Embryonic facial prominence (tissue), 1 donor: ENCODE results near the gene NUP98.

Experiments used
- DNase-seq: peaks from one replicate; pipeline ENCODE4 v3.0.0-alpha.2; 2016; ENCODE audit errors: extremely low spot score

Gene NUP98

DNA sequence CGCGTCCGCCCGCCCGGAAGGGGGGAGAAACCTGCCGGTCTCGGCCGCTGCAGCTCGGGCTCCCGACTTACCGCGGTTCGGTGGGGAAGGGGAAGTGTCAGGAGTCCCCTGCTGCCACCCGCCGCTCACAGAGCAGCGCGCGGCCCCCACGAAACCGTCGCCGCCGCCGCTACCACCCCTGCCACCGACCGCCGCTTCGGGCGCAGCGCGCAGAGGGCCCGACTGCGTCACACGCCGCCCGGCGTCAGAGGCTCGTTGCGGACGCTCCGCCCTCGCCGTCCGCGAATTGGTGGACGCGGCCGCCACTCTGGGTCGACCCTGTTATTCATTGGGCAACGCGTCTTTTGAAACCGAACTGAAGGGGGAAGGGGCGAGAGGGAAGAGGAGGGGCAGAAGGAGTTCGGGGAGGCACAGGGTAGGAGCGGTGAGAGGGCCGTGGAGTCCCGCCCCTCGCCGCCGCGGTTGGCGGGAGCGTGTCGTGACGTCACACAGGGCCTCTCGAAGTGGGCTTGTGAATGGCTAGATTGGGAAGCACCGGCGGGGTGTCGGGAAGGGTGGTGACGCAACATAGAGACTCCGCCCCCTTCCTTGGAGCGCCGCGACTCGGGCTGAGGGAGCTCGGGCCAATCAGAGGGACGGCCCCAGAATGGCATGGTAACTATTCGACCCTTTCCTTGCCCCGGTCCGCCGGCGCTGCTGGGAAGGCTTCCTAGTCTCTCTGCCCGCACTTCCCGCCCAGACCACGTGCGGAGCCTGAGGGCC, at the start of gene NUP98:
TSS of gene NUP98 (minus strand) at position 226 of the 762 bp plus-strand sequence. CDS start 15,437 bp downstream, outside the sequence.
- DNase-seq = peak; percentile 100

DNA sequence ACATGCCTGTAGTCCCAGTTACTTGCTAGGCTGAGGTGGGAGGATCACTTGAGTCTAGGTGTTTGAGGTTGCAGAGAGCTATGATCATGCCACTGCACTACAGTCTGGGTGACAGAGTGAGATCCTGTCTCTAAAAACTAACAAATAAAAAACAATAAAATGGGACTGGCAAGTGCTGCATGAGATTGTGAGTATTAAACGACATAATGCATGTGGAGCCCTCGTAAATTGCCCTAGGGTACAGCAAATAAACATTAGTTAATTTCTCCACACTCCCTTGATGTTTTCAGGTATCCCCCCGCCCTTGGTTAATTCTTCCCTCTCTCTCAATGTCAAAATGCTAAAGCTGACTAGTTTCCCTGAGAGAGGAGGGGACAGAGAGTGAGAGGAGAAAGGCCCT, 48.3 kb upstream of the NUP98 start:
- DNase-seq = no peak

DNA sequence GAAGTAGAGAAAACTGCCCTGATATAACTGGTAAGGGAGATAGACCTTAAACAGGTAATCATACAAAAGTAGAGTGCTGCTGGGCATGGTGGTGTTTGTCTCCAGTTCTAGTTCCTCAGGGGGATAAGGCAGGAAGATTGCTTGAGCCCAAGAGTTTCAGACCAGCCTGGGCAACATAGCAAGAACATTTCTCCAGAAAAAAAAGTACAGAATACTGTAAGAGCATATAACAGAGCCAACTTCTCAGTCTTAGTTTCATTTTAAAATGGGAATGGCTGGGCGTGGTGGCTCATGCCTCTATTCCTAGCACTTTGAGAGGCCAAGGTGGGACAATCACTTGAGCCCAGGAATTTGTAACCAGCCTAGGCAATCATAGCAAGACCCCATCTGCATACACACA, 47.9 kb upstream of the NUP98 start:
- no peak for DNase-seq

DNA sequence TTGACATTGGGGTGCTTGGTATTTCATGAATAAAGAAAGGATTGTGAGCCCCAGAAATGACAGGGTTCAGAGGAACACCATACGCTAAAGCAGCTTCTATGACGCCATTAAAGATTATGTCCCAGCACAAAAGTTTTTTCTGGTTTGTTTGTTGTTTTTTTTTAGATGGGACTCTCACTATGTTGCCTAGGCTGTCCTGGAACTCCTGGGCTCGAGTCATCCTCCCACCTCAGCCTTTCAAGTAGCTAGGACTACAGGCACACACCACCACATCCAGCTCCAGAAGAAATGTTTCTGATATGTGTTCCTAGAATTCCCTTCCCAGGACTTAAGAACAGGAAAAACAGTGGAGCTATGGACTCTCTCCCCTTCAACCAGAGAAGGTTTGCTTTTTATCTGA, 46.0 kb upstream of the NUP98 start:
- DNase-seq = no peak

DNA sequence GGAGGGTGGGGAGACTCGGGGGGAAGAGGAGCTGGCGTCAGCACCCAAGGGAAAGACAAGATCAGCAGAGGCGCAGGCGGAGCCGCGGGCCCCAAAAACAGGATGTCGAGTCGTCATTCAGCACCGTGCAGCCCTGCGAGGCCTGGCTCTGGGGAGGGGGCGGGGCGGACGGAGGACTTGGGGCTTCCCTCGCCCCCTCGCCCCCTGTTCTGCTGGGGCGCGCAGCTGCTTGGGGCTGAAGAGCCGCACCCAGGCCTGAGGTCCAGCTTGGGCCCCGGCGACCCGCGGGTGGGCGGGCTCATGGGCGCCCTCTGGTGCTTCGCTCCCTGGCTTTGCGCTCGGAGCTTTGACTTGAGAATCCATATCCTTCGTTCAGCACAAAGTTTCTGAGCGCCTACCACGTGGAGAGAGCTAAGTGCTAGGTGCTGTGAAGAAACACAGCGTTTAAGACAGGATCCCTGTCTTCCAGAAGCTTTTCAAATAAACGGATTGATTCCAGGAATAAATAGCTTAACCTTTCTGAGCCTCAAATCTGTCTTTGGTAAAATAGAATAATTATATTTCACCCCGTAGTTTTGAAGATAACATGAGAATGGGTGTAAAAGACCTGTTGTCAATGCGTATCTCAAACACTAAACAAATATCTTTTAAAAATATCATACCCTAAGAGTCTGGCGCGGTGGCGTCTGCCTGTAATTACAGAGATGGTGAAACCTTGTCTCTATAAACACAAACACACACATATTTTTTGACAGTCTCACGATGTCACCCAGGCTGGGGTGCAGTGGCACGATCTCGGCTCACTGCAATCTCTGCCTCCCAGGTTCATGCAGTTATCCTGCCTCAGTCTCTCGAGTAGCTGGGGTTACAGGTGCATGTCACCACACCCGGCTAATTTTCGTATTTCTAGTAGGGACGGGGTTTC, 44.3 kb upstream of the NUP98 start:
- DNase-seq = no peak

DNA sequence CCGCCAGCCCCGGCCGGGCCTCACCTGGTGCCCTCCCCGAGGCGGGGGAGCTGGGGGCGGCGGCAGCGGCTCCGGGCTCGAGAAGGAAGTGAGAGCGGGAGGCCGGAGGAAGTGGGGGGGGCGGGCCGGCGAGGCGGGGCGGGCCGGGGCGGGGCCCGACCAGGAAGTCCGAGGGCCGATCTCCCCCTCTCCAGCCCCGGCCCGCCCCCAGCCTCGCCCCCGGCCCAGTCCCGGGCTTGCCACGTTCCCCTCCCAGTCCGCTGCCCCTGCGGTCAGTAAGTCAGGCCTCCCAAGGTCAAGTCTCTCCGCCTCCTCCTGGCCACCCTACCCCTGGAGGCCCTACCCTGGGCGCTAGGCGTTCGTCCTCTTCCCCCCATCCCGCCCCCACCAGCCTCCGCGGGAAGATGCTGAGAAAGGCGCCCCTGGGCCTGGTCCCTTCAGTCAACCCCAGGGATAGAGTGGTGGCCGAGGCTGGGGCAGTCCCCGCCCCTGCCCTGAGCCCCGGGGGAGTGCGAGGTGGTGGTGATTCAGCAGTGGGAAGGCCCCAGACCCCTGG, 43.6 kb upstream of the NUP98 start, which contains the start of gene RHOG:
TSS of gene RHOG (minus strand) at position 90 of the 556 bp plus-strand sequence. CDS start 12,821 bp downstream, outside the sequence.
- no peak for DNase-seq

DNA sequence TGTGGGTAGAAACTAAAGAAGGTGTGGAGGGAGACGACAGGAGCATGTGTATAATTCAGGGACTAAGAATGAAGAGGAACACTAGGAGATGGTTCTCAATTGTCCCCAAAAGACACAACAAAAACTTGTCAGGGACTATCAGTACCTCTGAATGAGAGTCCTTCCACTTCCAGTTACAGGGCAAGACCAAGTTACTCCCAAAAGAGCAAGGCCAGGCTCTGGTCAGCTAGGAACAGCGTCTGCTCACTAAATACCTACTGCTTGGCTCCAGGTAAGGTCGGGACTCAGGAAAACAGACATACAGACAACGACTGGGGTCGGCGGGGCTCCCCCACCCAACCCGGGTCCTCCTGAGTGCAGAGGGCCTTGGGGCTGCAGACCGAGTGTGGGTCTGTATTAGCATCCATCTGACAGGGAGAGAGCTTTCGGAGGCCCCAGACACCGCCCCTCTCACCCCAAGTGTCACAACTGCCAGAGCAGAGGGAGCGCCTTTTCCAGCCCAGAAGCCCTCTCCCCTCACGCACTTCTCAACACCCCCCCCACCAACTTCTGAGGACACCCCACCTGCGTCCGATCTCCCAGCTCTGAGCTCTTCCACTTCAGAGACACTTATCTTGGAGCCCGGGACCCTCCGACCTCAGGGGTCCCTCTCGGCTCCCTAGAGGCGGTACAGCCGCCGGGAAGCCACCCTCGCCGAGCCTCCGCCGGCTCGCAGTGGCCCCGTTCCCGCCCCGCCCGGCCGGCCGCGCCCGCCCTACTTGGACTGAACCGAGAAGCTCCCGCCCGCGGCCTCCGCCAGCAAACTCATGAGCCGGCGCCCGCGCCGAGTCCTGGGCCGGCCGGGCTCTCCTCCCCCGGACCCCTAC, 42.9 kb upstream of the NUP98 start:
- DNase-seq = no peak

DNA sequence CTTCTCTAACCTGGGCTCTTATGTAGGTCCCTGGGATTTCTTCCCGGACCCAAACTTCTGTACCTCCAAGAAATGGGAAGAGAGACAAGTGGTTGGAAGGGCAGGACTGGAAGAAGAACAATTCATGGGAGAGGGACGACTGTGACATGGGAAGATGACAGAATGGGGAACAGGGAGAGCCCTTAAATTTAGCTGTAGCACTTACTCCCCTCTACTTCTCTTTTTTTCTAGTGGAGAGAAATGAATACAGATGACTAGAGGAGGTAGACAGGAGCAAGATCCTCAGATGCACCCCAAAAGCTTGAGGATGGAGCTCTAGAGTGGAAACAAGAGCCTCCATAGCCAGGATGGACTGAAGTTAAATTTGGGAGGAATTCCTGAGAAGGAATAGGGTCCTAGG, 41.1 kb upstream of the NUP98 start:
- DNase-seq = no peak

DNA sequence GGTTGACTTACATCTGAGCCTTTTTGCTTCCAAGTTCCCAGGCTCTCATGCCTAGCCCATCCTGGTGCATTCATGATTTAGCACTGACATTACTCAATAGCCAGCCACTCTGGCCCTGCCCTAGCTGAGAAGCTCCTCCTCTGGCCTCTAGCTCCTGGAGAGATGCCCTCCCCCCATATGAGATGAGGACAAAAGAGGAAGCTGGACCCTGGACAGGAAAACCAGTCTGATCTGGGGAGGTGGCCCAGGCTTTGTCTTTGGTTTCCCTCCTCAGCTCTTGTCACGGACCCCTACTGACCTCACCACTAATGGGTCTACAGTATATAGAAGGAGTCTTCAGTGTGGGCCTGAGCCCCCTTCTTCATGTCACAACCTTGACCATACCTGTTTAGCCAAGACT, 40.4 kb upstream of the NUP98 start:
- no peak for DNase-seq

DNA sequence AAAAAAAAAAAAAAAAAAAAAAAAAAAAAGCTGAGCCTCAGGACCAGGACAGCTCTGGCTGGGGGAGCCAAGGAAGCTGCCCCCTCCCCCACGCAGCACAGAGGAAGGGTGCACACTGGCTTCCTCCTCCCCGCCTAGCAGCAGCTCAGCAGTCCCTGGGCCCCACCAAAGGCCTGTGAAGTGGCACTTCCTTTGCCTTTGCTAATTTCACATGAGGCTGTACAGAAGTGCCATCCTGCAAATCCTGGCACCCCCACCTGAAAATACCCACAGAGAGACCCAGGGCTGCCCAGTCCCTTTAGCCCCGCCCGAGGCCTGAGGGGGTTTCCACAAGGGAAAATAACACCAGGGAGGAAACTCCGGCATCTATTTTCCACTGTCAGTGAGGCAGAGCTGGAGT, 39.5 kb upstream of the NUP98 start:
- no peak for DNase-seq

DNA sequence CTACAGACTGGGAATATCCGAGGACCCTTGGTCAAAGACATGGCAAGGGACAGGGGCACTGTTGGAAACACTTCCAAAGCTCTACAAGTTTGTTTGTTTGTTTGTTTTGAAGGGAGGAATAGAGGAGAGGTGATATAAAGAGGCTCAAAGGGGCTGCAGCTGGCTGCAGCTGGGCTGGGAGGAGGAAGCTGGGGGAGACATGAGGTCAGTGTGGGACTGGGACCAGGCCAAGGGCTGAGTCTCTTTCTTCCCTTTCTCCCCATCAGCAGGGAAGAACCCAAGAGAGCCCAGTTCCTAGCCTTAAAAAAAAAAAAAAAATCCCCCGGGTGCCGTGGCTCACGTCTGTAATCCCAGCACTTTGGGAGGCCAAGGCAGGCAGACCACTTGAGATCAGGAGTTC, 38.4 kb upstream of the NUP98 start:
- DNase-seq = no peak

DNA sequence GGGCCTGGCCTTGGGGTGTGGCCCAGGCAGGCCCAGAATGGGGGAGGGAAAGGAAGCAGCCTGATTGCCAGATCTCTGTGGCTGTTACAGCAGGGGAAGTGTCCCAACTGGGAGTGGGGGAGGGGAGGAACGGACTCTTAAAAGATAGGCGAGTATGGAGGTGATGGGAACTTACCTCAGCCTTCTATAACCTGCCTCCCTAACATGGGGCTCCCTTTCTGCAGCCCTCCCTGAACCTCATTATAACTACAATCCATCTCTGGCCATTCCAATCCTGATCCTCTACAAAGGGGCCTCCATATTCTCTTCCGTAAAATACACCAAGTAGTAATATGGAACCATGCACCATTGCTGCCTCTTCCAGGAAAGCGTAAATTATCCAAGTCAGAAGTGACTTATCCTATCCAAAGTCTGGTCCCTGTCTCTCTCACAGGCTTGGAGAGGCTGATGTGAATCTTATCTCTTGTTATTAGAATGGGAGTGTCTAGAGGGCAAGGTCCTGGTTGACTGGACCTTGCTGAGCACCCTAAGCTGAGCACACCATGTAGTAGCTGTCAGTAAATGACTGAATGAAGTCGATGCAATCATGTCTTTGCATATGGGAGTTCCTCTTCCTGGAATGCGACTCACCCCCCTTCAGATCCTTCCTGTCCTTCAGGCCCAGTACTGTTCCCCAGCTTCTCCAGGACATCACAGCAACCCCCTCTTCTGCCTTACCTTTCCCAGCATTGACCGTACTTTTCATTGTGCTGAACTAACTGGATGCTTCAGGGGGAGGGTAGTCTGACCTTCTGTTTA, 37.5 kb upstream of the NUP98 start:
- DNase-seq = no peak

DNA sequence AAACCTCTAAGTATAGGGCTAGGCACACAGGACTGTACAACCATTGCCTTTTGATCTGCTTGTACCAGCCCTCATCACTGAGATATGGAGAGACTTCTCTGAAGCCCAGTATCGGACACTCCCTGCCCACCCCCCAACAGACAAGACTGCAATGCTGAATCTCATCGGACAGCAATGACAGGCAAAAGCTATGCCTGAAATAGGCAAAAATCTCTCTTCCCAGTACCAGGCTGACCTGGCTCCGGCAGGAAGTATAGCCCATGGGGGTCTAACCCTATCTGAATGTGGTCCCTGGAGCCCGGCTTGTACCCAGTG, 37.0 kb upstream of the NUP98 start:
- DNase-seq = no peak

DNA sequence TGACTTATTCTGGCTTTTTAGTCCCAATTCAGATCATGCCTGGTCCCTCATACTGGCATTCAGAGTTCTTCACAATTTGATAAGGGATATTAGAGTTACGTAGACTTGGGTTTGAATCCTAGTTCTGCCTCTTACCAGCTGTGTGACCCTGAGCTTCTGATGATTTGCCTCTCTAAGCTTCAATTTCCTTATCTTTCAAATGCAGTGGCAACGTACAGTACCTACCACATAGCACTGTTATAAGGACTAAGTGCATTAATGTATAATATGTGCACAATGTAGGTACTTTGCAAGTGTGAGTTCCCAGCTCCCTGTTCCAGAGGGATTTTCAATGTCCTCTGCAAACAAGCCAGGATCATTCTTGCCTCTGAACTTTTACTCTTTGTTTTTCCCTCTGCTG, 36.1 kb upstream of the NUP98 start:
- no peak for DNase-seq

DNA sequence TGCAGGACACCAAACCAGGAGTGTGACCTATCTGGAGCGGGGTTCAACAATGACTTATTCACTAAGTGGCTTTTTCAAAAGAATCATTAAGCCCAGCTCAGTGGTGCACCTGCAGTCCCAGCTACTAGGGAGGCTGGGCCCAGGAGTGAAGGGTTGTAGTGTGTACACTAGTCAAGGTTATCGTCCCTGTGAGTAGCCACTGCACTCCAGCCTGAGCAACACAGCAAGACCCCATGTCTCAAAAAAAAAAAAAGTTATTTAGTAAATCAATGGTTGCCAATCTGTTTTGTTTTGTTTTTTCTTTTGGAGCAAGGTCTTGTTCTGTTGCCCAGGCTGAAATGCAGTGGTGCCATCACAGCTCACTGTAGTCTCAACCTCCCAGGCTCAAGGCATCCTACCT, 35.5 kb upstream of the NUP98 start:
- DNase-seq = no peak

DNA sequence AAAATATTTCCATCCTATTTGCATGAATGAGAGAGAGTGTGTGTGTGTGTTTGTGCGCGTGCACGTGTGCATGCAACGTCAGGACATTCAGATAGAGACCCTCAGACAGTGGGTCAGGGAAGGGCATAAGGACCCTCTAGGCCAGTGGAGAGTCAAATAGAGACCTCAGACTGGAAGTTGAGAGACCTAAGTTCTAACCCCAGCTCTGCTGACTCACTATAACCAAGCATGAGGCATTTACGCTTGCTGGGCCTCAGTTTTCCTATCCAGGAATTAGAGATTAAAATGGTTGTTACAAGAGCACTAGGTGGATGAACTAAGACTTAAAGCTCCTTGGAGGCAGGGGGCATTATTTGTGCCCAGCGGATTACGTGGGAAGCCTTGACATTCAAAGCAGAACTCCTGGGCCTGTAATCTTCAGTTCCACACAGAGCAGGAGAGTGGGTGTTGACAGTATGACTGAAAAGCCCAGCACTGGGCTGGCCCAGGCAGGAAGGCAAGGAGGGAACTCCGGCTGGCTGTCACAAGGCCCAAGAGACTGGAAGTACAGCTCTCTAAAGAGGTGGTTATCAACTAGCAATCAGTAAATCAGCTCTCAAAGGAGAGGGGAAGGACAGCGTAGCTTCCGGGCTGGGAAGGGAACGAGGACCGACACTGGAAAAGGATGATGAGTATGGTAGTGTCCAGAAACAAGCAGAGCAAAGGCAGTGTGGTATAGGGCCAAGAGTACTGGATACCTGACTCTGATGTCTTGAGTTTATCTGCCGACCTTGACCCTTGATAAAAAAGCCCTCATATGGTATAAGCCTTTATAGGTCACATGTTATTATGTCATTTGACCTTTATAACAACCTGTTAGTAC, 34.3 kb upstream of the NUP98 start:
- no peak for DNase-seq

DNA sequence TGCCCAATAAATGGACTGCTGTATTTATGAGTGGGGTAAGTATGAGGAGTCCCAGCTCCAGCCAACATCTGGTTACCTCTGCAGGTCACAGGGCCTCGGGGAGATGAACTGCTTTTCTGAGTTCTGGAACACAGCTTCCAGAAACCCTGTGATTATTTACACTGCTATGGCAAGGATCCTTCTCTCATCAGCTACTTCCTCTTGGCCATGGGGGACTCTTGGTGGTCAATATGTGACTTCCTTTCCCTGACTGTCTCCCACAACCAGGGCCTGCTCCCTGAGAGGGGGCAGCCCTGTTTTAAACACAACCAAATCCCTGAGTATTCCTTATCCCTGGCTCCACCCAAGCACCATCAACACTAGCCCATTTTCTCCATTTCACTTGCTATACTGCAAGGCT, 33.4 kb upstream of the NUP98 start:
- DNase-seq = no peak

DNA sequence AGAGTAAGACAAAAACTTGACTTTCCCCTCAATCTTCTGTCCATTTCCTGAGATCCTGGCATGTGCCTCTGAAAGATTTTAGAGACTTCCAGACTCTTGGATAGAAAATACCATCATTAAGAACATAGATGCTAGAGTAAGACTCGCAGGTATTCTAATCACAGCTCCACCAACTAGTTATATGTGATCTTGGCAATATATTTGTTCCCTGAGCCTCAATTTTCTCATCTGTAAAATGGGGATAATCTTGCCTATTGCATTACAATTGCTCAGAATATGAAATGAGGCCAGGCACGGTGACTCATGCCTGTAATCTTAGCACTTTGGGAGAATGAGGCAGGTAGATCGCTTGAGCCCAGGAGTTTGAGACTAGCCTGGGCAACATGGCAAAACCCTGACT, 32.7 kb upstream of the NUP98 start:
- no peak for DNase-seq

DNA sequence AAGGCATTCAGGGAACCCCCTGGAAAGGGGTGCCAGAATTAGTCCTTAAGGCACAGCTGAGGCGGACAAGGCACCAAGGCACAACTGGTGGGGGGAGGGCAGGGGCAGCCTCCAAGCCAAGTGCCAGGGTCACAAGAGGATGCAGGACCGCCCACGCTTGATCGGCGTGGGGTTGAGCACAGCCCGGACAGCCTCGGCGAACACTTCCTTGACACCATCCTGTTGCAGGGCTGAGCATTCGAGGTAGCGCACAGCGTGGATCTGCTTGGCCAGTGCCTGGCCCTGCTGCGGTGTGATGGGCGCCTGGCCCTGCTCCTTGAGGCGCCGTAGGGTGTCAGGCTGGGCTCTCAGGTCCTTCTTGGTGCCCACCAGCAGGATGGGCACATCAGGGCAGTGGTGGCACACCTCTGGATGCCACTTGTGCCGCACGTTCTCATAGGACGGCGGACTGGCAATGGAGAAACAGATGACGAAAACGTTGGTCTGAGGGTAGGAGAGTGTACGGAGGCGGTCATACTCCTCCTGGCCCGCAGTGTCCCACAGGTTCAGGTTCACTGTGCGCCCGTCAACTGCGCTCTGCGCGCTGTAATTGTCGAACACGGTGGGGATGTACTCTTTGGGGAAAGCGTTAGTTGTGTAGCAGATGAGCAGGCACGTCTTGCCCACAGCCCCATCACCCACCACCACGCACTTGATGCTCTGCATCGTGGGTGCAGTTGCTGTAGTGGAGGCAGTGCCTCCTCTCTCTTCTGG, 30.3 kb upstream of the NUP98 start:
- no peak for DNase-seq
